Mammary epithelial cell (primary cell): ENCODE measurements around the gene NSMCE1.

Experiments used
- CTCF ChIP-seq, 2 donors: IDR thresholded peaks in 1 of 2; conservative IDR thresholded peaks in 1 of 2; 2 replicates each; pipeline ENCODE4 v1.5.1; 2011 to 2012; ENCODE audit warnings: inconsistent platforms in 2 of 2, low read length in 2 of 2, mild to moderate bottlenecking in 2 of 2, control low read depth in 1 of 2, low read depth in 1 of 2; ENCODE audit not compliant: insufficient read depth in 1 of 2; ENCODE audit errors: extremely low read depth in 1 of 2
- EZH2 ChIP-seq: IDR thresholded peaks from 2 replicates; pipeline ENCODE4 v1.6.1; 2012; ENCODE audit warnings: low read length, inconsistent platforms, borderline replicate concordance

- no peak for TF ChIP-seq EZH2
- TF ChIP-seq CTCF (conservative IDR thresholded peaks at IDR 0.05 in 1 of 2, IDR thresholded peaks at IDR 0.05 in 1 of 2; ENCODE audit: extremely low read depth in 1 of 2, insufficient read depth in 1 of 2, low read depth in 1 of 2, low read length in 2 of 2) = no peak
Observed at GRCh38 chr16:27265982-27266381, 2.6 kb downstream of the NSMCE1 start.
